Caco-2 (cell line): Measurements from ENCODE around the gene OR6Y1. TPM values are rescaled to one million over a fixed set of nuclear protein-coding genes. Genes with fewer than 3 reads are reported as not detected.

Source experiments
- BruUV-seq: library from RNA; stranded (reverse); fragments of 400-500 nt; replicated peaks from 2 replicates; lab custom pipeline; 2021; lab: Mats Ljungman, UMichigan
- CTCF ChIA-PET: fragments of 300-600 bp; sonication (Branson Sonifier 250); formaldehyde crosslinking; loops from one replicate; lab custom pipeline; 2022; ENCODE audit warnings: antibody characterized with exemption; lab: Charles Lee
- POLR2A ChIA-PET: fragments of 300-600 bp; sonication (Branson Sonifier 250); formaldehyde crosslinking; loops from one replicate; lab custom pipeline; 2022; ENCODE audit warnings: antibody characterized with exemption; lab: Charles Lee
- DNase-seq, 2 experiments: peaks; one replicate each; pipeline versions ENCODE4 v3.0.0 to v3.0.0-alpha.2; 2020 to 2022
- H3K27me3 ChIP-seq: replicated peaks from 2 replicates; pipeline ENCODE4 v1.6.0; 2011; ENCODE audit warnings: low read length; ENCODE audit not compliant: control insufficient read depth, insufficient read depth
- H3K36me3 ChIP-seq: 2 replicates; pipeline ENCODE4 v1.5.1; 2011; ENCODE audit warnings: low read length; ENCODE audit not compliant: control insufficient read depth, insufficient read depth
- H3K4me1 ChIP-seq: fragments of 250-450 bp; sonication (Bioruptor Pico); 2 replicates; pipeline ENCODE4 v1.5.1; 2020; ENCODE audit warnings: mild to moderate bottlenecking
- H3K4me3 ChIP-seq: 2 replicates; pipeline ENCODE4 v1.5.1; 2011; ENCODE audit warnings: low read depth, mild to moderate bottlenecking, control low read depth, low read length
- H3K9me3 ChIP-seq: fragments of 250-450 bp; sonication (Bioruptor Pico); 2 replicates; pipeline ENCODE4 v1.5.1; 2020; ENCODE audit warnings: mild to moderate bottlenecking, moderate library complexity
- H3K27ac Mint-ChIP-seq: one replicate; pipeline ENCODE4 v1.8.0; 2022; ENCODE audit warnings: mixed read lengths; ENCODE audit not compliant: unreplicated experiment
- H3K27me3 Mint-ChIP-seq: one replicate; pipeline ENCODE4 v1.8.0; 2022; ENCODE audit warnings: mixed read lengths; ENCODE audit not compliant: insufficient read depth, unreplicated experiment
- H3K36me3 Mint-ChIP-seq: one replicate; pipeline ENCODE4 v1.8.0; 2022; ENCODE audit warnings: mild to moderate bottlenecking, mixed read lengths; ENCODE audit not compliant: insufficient read depth, unreplicated experiment
- H3K4me1 Mint-ChIP-seq: one replicate; pipeline ENCODE4 v1.8.0; 2022; ENCODE audit warnings: low read depth, mixed read lengths; ENCODE audit not compliant: unreplicated experiment
- H3K4me3 Mint-ChIP-seq: one replicate; pipeline ENCODE4 v1.8.0; 2022; ENCODE audit warnings: mild to moderate bottlenecking, moderate library complexity, mixed read lengths; ENCODE audit not compliant: unreplicated experiment
- H3K9me3 Mint-ChIP-seq: one replicate; pipeline ENCODE4 v1.8.0; 2022; ENCODE audit warnings: mixed read lengths; ENCODE audit not compliant: unreplicated experiment
- intact Hi-C: fragments of 100-400 bp; cut with micrococcal nuclease; formaldehyde crosslinking; loops from one replicate; pipeline ENCODE4 v1.10.0; 2022; ENCODE audit not compliant: unreplicated experiment
- total RNA-seq: library from RNA; stranded (reverse); gene quantifications from 2 replicates; pipeline ENCODE4 v1.2.3, GENCODE V29; 2022
- TF ChIP-seq, protein P1 (sequence below), 2 experiments: fragments of 200-600 bp in 1 of 2; IDR thresholded peaks; 1 replicate in 1 of 2; 2 replicates in 1 of 2; pipeline versions ENCODE4 v1.5.1 to v1.8.0; 2011 to 2022; ENCODE audit warnings: antibody characterized with exemption in 1 of 2, control low read depth in 1 of 2, inconsistent platforms in 1 of 2, low read depth in 1 of 2, low read length in 1 of 2, mild to moderate bottlenecking in 1 of 2, moderate library complexity in 1 of 2; ENCODE audit not compliant: insufficient read depth in 1 of 2, severe bottlenecking in 1 of 2, unreplicated experiment in 1 of 2

OR6Y1 gene
- total RNA-seq, 1 experiment from 2014 or later: not detected

DNA sequence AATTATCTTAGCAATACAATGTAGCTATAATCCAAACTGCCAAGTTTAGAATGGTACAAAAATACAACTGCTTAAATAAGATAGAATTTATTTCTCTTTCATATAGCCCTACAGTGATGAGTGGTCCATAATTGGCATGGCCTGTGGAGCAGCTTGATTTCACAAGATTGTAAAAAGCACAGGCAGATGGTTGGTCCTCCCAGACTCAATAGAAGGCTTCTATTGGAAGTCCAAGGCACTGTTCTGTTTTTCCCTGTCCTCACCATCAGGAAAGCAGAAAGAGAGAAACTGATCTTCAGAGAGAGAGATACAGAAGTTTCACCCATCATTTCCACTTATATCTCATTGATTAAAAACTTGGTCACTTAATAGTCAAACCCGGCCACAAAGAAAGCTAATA is 18.0 kb upstream of the OR6Y1 start:
- Histone ChIP-seq H3K9me3 (no peaks in the 10 kb centered on the region), H3K4me1 (no peaks in the 10 kb centered on the region), H3K27me3 (no peaks in the 10 kb centered on the region), H3K4me3 (no peak overlapping the region), H3K36me3 (no peaks in the 10 kb centered on the region)
- TF ChIP-seq, protein P1, sequence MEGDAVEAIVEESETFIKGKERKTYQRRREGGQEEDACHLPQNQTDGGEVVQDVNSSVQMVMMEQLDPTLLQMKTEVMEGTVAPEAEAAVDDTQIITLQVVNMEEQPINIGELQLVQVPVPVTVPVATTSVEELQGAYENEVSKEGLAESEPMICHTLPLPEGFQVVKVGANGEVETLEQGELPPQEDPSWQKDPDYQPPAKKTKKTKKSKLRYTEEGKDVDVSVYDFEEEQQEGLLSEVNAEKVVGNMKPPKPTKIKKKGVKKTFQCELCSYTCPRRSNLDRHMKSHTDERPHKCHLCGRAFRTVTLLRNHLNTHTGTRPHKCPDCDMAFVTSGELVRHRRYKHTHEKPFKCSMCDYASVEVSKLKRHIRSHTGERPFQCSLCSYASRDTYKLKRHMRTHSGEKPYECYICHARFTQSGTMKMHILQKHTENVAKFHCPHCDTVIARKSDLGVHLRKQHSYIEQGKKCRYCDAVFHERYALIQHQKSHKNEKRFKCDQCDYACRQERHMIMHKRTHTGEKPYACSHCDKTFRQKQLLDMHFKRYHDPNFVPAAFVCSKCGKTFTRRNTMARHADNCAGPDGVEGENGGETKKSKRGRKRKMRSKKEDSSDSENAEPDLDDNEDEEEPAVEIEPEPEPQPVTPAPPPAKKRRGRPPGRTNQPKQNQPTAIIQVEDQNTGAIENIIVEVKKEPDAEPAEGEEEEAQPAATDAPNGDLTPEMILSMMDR (IDR thresholded peaks at IDR 0.05; ENCODE audit: insufficient read depth in 1 of 2, low read depth in 1 of 2, low read length in 1 of 2, severe bottlenecking in 1 of 2, unreplicated experiment in 1 of 2): no peak
- BruUV-seq: no TSS peak
- intact Hi-C loops: no loop called here
- no peaks in the 10 kb centered on the region for H3K4me1 Mint-ChIP-seq
- ChIA-PET CTCF (no interaction called here), POLR2A (no interaction called here)
- no peaks in the 10 kb centered on the region for H3K36me3 Mint-ChIP-seq
- H3K9me3 Mint-ChIP-seq: no peaks in the 10 kb centered on the region
- H3K27ac Mint-ChIP-seq: no peak overlapping the region
- no peak overlapping the region for H3K4me3 Mint-ChIP-seq
- DNase-seq: no peak
- peaks cover 4% of the 10 kb centered on the region for H3K27me3 Mint-ChIP-seq

DNA sequence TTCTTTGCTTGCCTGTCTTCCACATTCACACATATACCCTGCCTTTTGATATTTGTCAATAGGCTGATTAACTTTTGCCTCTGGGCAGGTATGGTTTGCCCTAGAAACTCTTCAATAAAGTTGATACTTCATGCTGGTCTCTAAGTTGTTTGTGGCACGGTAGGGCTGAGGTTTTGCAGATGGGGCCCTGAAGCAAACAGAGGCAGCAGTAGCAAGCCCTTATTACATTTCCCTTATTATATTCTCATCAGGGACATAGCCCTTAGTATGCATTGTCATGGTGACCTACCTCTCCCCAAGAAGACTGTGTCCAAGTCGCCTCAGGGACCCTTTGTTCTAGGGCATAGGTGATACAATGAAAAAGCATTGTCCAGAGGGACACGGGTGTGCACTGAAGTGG is 16.3 kb upstream of the OR6Y1 start, which contains the start of gene OR6P1:
TSS of gene OR6P1 (minus strand) at position 101 of the 400 bp plus-strand sequence. CDS start 6,976 bp downstream, outside the sequence.
- Histone ChIP-seq H3K9me3 (no peaks in the 10 kb centered on the region), H3K4me3 (no peak within 1 kb of the TSS), H3K27me3 (no peaks in the 10 kb centered on the region), H3K36me3 (no peaks in the 10 kb centered on the region), H3K4me1 (no peaks in the 10 kb centered on the region)
- no peaks in the 10 kb centered on the region for H3K9me3 Mint-ChIP-seq
- no peaks in the 10 kb centered on the region for H3K4me1 Mint-ChIP-seq
- CTCF ChIA-PET: no interaction called here
- TF ChIP-seq, protein P1 (IDR thresholded peaks at IDR 0.05; ENCODE audit: insufficient read depth in 1 of 2, low read depth in 1 of 2, low read length in 1 of 2, severe bottlenecking in 1 of 2, unreplicated experiment in 1 of 2): no peak
- BruUV-seq: no TSS peak
- no peak within 1 kb of the TSS for H3K4me3 Mint-ChIP-seq
- DNase-seq: no peak
- H3K27ac Mint-ChIP-seq: no peak within 1 kb of the TSS
- POLR2A ChIA-PET: no interaction called here
- peaks cover 4% of the 10 kb centered on the region for H3K27me3 Mint-ChIP-seq
- no peaks in the 10 kb centered on the region for H3K36me3 Mint-ChIP-seq
- intact Hi-C loops: no loop called here

DNA sequence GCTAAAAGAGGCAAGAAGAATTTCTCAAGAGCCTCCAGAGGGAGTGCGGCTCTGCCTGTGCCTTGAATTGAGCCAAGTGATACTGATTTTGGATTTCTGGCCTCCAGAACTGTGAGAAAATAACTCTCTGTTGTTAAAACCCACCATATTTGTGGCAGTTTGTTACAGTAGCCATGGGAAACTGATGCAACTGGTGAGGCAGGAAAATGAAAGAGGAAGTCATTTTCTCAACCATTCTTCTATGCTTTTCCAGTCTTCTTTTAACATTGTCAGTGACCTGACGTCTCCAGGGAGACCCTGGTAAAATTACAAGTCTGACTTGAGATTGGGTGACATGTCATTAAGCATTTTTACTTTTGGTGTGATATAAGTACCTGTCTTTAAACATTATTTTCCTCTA is 10.4 kb upstream of the OR6Y1 start:
- Mint-ChIP-seq H3K4me1 (no peaks in the 10 kb centered on the region), H3K27ac (no peak overlapping the region), H3K36me3 (no peaks in the 10 kb centered on the region), H3K27me3 (no peaks in the 10 kb centered on the region), H3K4me3 (no peak overlapping the region), H3K9me3 (no peaks in the 10 kb centered on the region)
- no peak for DNase-seq
- CTCF ChIA-PET: no interaction called here
- no TSS peak for BruUV-seq
- Histone ChIP-seq H3K4me3 (no peak overlapping the region), H3K9me3 (no peaks in the 10 kb centered on the region), H3K4me1 (no peaks in the 10 kb centered on the region), H3K27me3 (no peaks in the 10 kb centered on the region), H3K36me3 (no peaks in the 10 kb centered on the region)
- POLR2A ChIA-PET: no interaction called here
- intact Hi-C loops: no loop called here
- TF ChIP-seq, protein P1 (IDR thresholded peaks at IDR 0.05; ENCODE audit: insufficient read depth in 1 of 2, low read depth in 1 of 2, low read length in 1 of 2, severe bottlenecking in 1 of 2, unreplicated experiment in 1 of 2): no peak
